Eye (tissue), 1 donor: Measurements from ENCODE around the gene OR4C15.

Experiments
- DNase-seq: peaks from one replicate; pipeline ENCODE4 v3.0.0-alpha.2; 2015

OR4C15 gene

GRCh38 chr11:55554169-55554568 lies at the start of gene OR4C15:
OR4C15 (plus strand) TSS chr11:55554469; CDS start chr11:55554469, 0 bp downstream.
- DNase-seq: no peak

GRCh38 chr11:55571828-55572227 lies 17.6 kb downstream of the OR4C15 start, which contains the start of gene OR4C16:
OR4C16 (plus strand) TSS chr11:55572128; CDS start chr11:55572128, 0 bp downstream.
- DNase-seq: no peak

- no peak for DNase-seq
Measured at GRCh38 chr11:55572548-55572947, 18.3 kb downstream of the OR4C15 start.
